ENCODE data around the gene TBC1D10B.

The TBC1D10B gene

DNA sequence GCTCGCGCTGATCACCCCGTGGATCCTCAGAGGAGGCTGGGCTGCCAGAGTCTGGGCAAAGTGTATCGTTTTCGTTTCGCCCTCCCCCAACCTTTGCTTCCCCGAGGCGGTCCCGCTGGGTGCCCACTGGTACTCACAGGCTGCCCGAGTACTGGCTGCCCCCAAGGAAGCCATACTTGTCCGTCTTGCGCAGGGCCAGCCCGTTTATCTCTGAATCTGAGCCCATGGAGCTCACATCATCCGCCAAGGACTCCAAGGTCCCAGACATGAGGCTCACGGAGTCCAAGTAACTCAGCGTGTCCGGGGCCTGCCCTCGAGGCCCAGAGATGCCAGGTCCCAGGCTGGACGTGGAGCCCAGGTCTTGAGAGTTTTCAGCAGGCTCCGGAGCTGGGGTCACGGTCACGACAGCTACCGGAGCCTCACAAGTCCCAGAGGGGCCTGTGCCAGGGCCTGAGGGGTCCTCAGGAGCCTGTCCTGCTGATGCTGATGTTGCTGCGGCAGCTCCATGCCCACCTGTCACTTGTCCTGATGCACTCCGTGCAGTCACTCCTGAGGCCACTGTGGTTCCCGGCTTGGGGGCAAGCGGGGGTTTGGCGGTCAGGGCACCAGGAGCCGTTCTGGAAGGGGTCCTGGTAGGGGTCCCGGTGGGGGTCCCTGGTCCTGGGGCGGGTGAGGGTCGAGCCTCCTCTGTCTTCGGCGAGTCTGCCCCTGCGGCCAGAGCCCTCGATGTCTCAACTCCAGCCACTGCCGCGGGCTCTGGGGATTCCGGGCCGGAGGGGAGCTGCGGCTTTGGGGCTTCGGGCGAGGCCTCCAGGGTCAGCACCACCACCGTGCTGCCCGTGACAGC is 980 bp downstream of the TBC1D10B start:
- DNase-seq (ENCODE audit: insufficient read length) (no peak), FAIRE-seq (peak; percentile 27)
- TF ChIP-seq POLR2A (IDR thresholded peaks at IDR 0.05; ENCODE audit: low read depth, low read length) (no peak), POLR2AphosphoS5 (IDR thresholded peaks at IDR 0.05; ENCODE audit: low read depth, low read length) (no peak), TAF1 (IDR thresholded peaks at IDR 0.05; ENCODE audit: borderline replicate concordance, low read depth, low read length) (no peak)

DNA sequence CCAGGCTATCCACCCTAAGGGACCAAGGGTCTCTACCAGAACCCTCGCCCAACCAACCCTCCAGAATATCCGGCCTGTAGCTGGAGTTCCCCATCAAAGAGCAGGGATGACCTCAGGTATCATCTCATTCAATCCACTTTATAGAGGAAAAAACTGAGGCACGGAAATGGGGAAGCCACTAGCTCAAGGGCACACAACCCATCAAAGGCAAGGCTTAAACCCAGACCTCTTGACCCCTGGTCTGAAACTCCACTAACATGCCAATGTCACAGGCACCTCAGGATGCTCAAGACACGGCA is 1.6 kb downstream of the TBC1D10B start:
- FAIRE-seq (no peak), DNase-seq (ENCODE audit: insufficient read length) (no peak)
- TF ChIP-seq POLR2A (IDR thresholded peaks at IDR 0.05; ENCODE audit: low read depth, low read length) (no peak), TAF1 (IDR thresholded peaks at IDR 0.05; ENCODE audit: borderline replicate concordance, low read depth, low read length) (no peak), POLR2AphosphoS5 (IDR thresholded peaks at IDR 0.05; ENCODE audit: low read depth, low read length) (no peak)

DNA sequence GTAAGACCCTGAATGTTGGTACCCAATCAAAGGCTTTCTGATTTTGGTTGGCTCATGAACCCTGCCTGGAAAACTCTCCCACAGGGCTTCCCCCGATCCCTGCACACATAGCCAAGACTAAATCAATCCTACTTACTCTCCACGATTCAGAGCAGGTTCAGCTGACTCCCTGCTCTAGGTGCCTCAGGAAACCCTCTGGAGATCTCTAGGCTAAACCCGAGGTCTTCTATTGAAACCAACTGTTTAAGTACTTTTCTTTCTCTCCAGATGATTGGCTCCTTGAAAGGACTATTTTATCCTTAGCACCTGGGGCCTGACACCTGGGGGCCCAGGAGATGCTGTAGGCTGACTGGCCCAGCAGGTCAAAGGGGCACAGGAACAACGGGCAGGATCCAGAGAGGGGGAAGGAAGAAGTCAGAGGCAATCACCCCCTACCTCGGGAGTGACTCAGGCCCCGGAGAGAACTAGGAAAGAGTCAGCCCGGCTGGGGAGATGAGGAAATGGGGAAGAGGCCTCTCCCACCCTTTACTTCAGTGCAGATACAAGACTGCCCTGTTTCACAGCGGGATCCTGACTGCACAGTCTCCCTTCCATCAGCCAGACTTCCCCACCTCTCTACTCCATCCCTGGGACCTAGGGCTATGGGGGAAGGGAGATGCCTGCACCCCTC is 2.0 kb downstream of the TBC1D10B start:
- FAIRE-seq (no peak), DNase-seq (ENCODE audit: insufficient read length) (no peak)
- no peak for TF ChIP-seq POLR2A (IDR thresholded peaks at IDR 0.05; ENCODE audit: low read depth, low read length)
- no peak for TF ChIP-seq POLR2AphosphoS5 (IDR thresholded peaks at IDR 0.05; ENCODE audit: low read depth, low read length)
- TF ChIP-seq TAF1 (IDR thresholded peaks at IDR 0.05; ENCODE audit: borderline replicate concordance, low read depth, low read length) = no peak

GRCh38 chr16:30367349-30368009 is 2.8 kb downstream of the TBC1D10B start:
- TF ChIP-seq POLR2A (IDR thresholded peaks at IDR 0.05; ENCODE audit: low read depth, low read length) = no peak
- no peak for TF ChIP-seq POLR2AphosphoS5 (IDR thresholded peaks at IDR 0.05; ENCODE audit: low read depth, low read length)
- no peak for TF ChIP-seq TAF1 (IDR thresholded peaks at IDR 0.05; ENCODE audit: borderline replicate concordance, low read depth, low read length)
- FAIRE-seq (no peak), DNase-seq (ENCODE audit: insufficient read length) (no peak)

GRCh38 chr16:30366511-30366910 is 3.8 kb downstream of the TBC1D10B start:
- TF ChIP-seq TAF1 (IDR thresholded peaks at IDR 0.05; ENCODE audit: borderline replicate concordance, low read depth, low read length) = no peak
- TF ChIP-seq POLR2AphosphoS5 (IDR thresholded peaks at IDR 0.05; ENCODE audit: low read depth, low read length) = no peak
- TF ChIP-seq POLR2A (IDR thresholded peaks at IDR 0.05; ENCODE audit: low read depth, low read length) = no peak
- no peak for FAIRE-seq
- DNase-seq (ENCODE audit: insufficient read length) = no peak

- TF ChIP-seq POLR2AphosphoS5 (IDR thresholded peaks at IDR 0.05; ENCODE audit: low read depth, low read length) = no peak
- TF ChIP-seq POLR2A (IDR thresholded peaks at IDR 0.05; ENCODE audit: low read depth, low read length) = no peak
- TF ChIP-seq TAF1 (IDR thresholded peaks at IDR 0.05; ENCODE audit: borderline replicate concordance, low read depth, low read length) = no peak
- no peak for DNase-seq (ENCODE audit: insufficient read length)
- no peak for FAIRE-seq
These were observed 5.1 kb downstream of the TBC1D10B start for GRCh38 chr16:30365200-30365599.

GRCh38 chr16:30361180-30361579 is 9.1 kb downstream of the TBC1D10B start:
- TF ChIP-seq POLR2AphosphoS5 (IDR thresholded peaks at IDR 0.05; ENCODE audit: low read depth, low read length) (no peak), POLR2A (IDR thresholded peaks at IDR 0.05; ENCODE audit: low read depth, low read length) (no peak), TAF1 (IDR thresholded peaks at IDR 0.05; ENCODE audit: borderline replicate concordance, low read depth, low read length) (no peak)
- no peak for DNase-seq (ENCODE audit: insufficient read length)
- no peak for FAIRE-seq

- no peak for FAIRE-seq
- TF ChIP-seq POLR2A (IDR thresholded peaks at IDR 0.05; ENCODE audit: low read depth, low read length) (no peak), TAF1 (IDR thresholded peaks at IDR 0.05; ENCODE audit: borderline replicate concordance, low read depth, low read length) (no peak), POLR2AphosphoS5 (IDR thresholded peaks at IDR 0.05; ENCODE audit: low read depth, low read length) (no peak)
These were observed 10.5 kb downstream of the TBC1D10B start for GRCh38 chr16:30359871-30360170.

DNA sequence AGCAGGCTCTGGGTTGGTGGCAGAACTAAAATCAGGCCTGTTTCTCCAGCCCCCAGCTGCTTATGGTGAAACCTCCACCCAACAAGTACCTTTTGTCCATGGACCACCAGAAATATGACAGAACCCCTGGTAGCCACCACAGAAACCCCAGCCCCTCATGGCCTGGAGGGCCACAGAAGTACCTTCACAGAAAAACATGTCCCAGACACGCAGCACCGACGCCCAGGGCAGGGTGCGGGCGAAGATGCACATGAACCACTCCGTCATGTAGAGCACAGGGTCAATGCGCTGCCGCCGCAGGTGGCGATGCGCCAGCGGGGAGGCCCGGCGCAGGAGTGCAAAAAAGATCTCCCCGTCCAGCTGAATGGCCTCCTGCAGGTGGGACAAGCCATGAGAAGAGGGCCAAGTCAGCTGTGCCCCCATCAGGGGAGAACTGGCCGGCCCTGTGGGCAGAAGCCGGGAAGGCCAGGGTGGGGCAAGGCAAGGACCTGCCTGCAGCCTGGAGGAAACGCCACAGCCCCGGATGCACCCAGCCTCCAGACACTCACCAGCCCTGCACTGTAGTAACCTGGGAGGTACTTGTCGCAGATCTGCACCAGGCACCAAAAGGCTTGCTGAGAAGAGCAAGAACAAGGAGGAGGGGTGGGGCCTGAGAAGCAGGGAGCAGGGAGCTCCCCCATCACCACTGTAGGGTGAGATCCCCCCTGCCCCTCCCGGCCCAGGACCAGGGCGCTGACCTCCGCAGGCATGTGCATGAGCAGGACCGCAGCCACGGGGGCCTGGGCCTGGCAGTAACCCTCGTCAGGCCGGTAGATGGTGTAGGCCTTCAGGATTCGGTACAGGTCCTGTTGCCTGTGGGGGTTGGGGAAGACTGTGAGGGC is 11.1 kb downstream of the TBC1D10B start:
- FAIRE-seq = no peak
- no peak for DNase-seq (ENCODE audit: insufficient read length)
- TF ChIP-seq TAF1 (IDR thresholded peaks at IDR 0.05; ENCODE audit: borderline replicate concordance, low read depth, low read length) = no peak
- no peak for TF ChIP-seq POLR2AphosphoS5 (IDR thresholded peaks at IDR 0.05; ENCODE audit: low read depth, low read length)
- TF ChIP-seq POLR2A (IDR thresholded peaks at IDR 0.05; ENCODE audit: low read depth, low read length) = no peak

More at GRCh38 chr16:30359871-30360170, 10.5 kb downstream of the TBC1D10B start:
- DNase-seq (ENCODE audit: insufficient read length) = no peak

DNA sequence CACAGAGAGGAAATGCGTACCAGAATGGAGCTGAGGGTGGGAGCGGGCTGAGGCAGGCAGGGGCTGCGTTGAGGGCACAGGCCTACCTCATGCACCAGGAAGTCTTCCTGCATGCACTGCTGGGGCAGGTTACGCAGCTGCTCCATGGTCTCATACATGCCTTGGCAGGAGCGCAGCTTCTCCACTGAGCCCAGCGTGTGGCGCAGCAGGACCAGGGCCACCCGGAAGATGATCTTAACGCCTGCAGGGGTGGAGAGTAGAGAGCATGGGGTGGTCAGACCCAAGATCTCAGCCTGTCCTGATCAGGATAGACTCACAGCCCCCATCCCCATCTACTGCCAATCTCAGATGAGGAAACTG is 11.7 kb downstream of the TBC1D10B start:
- DNase-seq (ENCODE audit: insufficient read length) (no peak), FAIRE-seq (no peak)
- TF ChIP-seq TAF1 (IDR thresholded peaks at IDR 0.05; ENCODE audit: borderline replicate concordance, low read depth, low read length) = no peak
- TF ChIP-seq POLR2A (IDR thresholded peaks at IDR 0.05; ENCODE audit: low read depth, low read length) = no peak
- no peak for TF ChIP-seq POLR2AphosphoS5 (IDR thresholded peaks at IDR 0.05; ENCODE audit: low read depth, low read length)

Measured in GM12892 (cell line).